HEK293 (cell line): Measurements from ENCODE around the gene VEZT.

Source experiments
- CTCF ChIA-PET: fragments of 350-600 bp; formaldehyde crosslinking; extraction: SDS; loops from one replicate; lab custom pipeline; 2021; ENCODE audit warnings: antibody characterized with exemption; lab: Yijun Ruan, JAX
- POLR2A ChIA-PET: fragments of 300-600 bp; formaldehyde crosslinking; extraction: SDS; loops from one replicate; lab custom pipeline; 2020; ENCODE audit warnings: antibody characterized with exemption, inconsistent platforms; lab: Yijun Ruan, JAX
- H3K27ac ChIP-seq: fragments of 200-500 bp; sonication (Bioruptor generic); 2 replicates; pipeline ENCODE4 v1.5.1; 2014; ENCODE audit warnings: low read depth, low read length, control low read depth, inconsistent platforms; ENCODE audit errors: extremely low read depth
- H3K36me3 ChIP-seq, 2 experiments: fragments of 200-500 bp in 1 of 2; sonication (Bioruptor generic) in 1 of 2; 1 replicate in 1 of 2; 2 replicates in 1 of 2; pipeline ENCODE4 v1.5.1; 2014 to 2017; ENCODE audit warnings: inconsistent platforms in 2 of 2, low read length in 2 of 2; ENCODE audit not compliant: control insufficient read depth in 2 of 2, insufficient read depth in 1 of 2
- H3K4me1 ChIP-seq: fragments of 200-500 bp; sonication (Bioruptor generic); 2 replicates; pipeline ENCODE4 v1.5.1; 2014; ENCODE audit warnings: mild to moderate bottlenecking, low read length, inconsistent platforms; ENCODE audit not compliant: control insufficient read depth, insufficient read depth
- H3K4me3 ChIP-seq: 2 replicates; pipeline ENCODE4 v1.5.1; 2011; ENCODE audit warnings: low read depth, mild to moderate bottlenecking, control low read depth, low read length, moderate library complexity
- H3K9me3 ChIP-seq: fragments of 200-500 bp; sonication (Bioruptor generic); 2 replicates; pipeline ENCODE4 v1.5.1; 2014; ENCODE audit warnings: low read depth, low read length, inconsistent platforms; ENCODE audit not compliant: control insufficient read depth, insufficient read depth
- HOXC10 ChIP-seq: sonication (generic); formaldehyde crosslinking; IDR thresholded peaks from 2 replicates; pipeline ENCODE4 v1.8.1; 2023; ENCODE audit warnings: mild to moderate bottlenecking, missing genetic modification reagents
- KLF10 ChIP-seq: fragments of 450-650 bp; IDR thresholded peaks from 2 replicates; pipeline ENCODE4 v1.5.1; 2018; ENCODE audit warnings: missing biosample characterization, mild to moderate bottlenecking, missing genetic modification characterization
- REPIN1 ChIP-seq: fragments of 450-650 bp; formaldehyde crosslinking; IDR thresholded peaks from 2 replicates; pipeline ENCODE4 v1.5.1; 2017; ENCODE audit warnings: missing biosample characterization, missing genetic modification characterization, low read depth
- TRIM28 ChIP-seq: IDR thresholded peaks from 2 replicates; pipeline ENCODE4 v1.6.1; 2011; ENCODE audit warnings: low read length, control low read depth, borderline replicate concordance
- ZFP3 ChIP-seq: fragments of 450-650 bp; formaldehyde crosslinking; IDR thresholded peaks from 2 replicates; pipeline ENCODE4 v1.5.1; 2016; ENCODE audit warnings: low read depth, missing biosample characterization, missing genetic modification characterization
- ZFP41 ChIP-seq: fragments of 450-650 bp; formaldehyde crosslinking; IDR thresholded peaks from 2 replicates; pipeline ENCODE4 v1.5.1; 2016; ENCODE audit warnings: missing biosample characterization, missing genetic modification characterization, borderline replicate concordance
- ZNF18 ChIP-seq: fragments of 450-650 bp; formaldehyde crosslinking; IDR thresholded peaks from 2 replicates; pipeline ENCODE4 v1.5.1; 2016; ENCODE audit warnings: missing biosample characterization, missing genetic modification characterization
- ZNF248 ChIP-seq: fragments of 450-650 bp; formaldehyde crosslinking; IDR thresholded peaks from 2 replicates; pipeline ENCODE4 v1.5.1; 2017; ENCODE audit warnings: missing biosample characterization, missing genetic modification characterization
- ZNF335 ChIP-seq: fragments of 450-650 bp; formaldehyde crosslinking; conservative IDR thresholded peaks from 2 replicates; pipeline ENCODE4 v1.5.1; 2016; ENCODE audit warnings: missing biosample characterization, missing genetic modification characterization
- ZNF354C ChIP-seq: fragments of 450-650 bp; formaldehyde crosslinking; IDR thresholded peaks from 2 replicates; pipeline ENCODE4 v1.5.1; 2016; ENCODE audit warnings: missing biosample characterization, missing genetic modification characterization, low read depth, borderline replicate concordance
- ZNF398 ChIP-seq: fragments of 450-650 bp; formaldehyde crosslinking; IDR thresholded peaks from 2 replicates; pipeline ENCODE4 v1.5.1; 2017; ENCODE audit warnings: missing biosample characterization, missing genetic modification characterization
- ZNF513 ChIP-seq: fragments of 450-650 bp; IDR thresholded peaks from 2 replicates; pipeline ENCODE4 v1.5.1; 2018; ENCODE audit warnings: missing biosample characterization, missing genetic modification characterization
- ZNF514 ChIP-seq: fragments of 450-650 bp; formaldehyde crosslinking; IDR thresholded peaks from 2 replicates; pipeline ENCODE4 v1.5.1; 2016; ENCODE audit warnings: missing biosample characterization, missing genetic modification characterization
- ZNF560 ChIP-seq: fragments of 450-650 bp; formaldehyde crosslinking; IDR thresholded peaks from 2 replicates; pipeline ENCODE4 v1.5.1; 2017; ENCODE audit warnings: missing biosample characterization, missing genetic modification characterization, borderline replicate concordance
- ZNF654 ChIP-seq: fragments of 450-650 bp; formaldehyde crosslinking; IDR thresholded peaks from 2 replicates; pipeline ENCODE4 v1.5.1; 2016; ENCODE audit warnings: low read depth, missing biosample characterization, missing genetic modification characterization
- ZNF768 ChIP-seq: fragments of 450-650 bp; formaldehyde crosslinking; IDR thresholded peaks from 2 replicates; pipeline ENCODE4 v1.5.1; 2018; ENCODE audit warnings: missing biosample characterization, mild to moderate bottlenecking, missing genetic modification characterization
- TF ChIP-seq, protein P1 (sequence below): fragments of 450-650 bp; formaldehyde crosslinking; IDR thresholded peaks from 2 replicates; pipeline ENCODE4 v1.5.1; 2016; ENCODE audit warnings: missing biosample characterization, missing genetic modification characterization
- TF ChIP-seq, protein P2 (sequence below): IDR thresholded peaks from 2 replicates; pipeline ENCODE4 v1.6.1; 2011; ENCODE audit warnings: mild to moderate bottlenecking, low read depth, low read length, borderline replicate concordance
- TF ChIP-seq, protein P3 (sequence below): fragments of 450-650 bp; formaldehyde crosslinking; IDR thresholded peaks from 2 replicates; pipeline ENCODE4 v1.5.1; 2016; ENCODE audit warnings: missing biosample characterization, missing genetic modification characterization, low read depth
- TF ChIP-seq, protein P4 (sequence below): fragments of 450-650 bp; formaldehyde crosslinking; IDR thresholded peaks from 2 replicates; pipeline ENCODE4 v1.5.1; 2017; ENCODE audit warnings: missing biosample characterization, missing genetic modification characterization

Gene VEZT

DNA sequence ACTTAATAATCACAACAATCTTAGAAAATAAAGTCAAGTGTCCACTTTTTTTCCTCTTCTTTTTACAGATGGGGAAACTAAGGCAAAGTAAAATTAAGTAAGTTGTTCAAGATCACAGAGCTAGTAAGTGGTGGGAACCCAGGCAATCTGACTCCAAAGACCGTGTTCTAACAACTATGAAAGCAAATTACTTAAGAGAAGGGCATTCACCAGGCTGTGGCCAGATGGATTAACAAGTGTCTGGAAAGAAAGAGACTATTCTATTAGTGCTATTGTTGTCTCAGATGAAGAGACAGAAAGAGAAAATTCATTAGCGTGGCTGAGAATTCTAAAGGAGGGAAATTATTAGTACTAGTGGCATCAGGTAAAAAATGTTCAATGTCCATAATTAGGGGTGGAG, 48.9 kb upstream of the VEZT start:
- Histone ChIP-seq H3K4me1 (peaks cover 4% of the 10 kb centered on the region; the same call in 1 of the 2 replicates), H3K27ac (no peak overlapping the region), H3K9me3 (no peaks in the 10 kb centered on the region), H3K36me3 (no peaks in the 10 kb centered on the region; a peak in 1 of 3 replicates), H3K4me3 (no peak overlapping the region)
- POLR2A ChIA-PET, result interaction anchor here (1.0 kb wide), 1 partner anchor 305 kb away, joined by 3 read pairs; the partner anchor contains the start of gene METAP2
- CTCF ChIA-PET, result interaction anchor here (0.6 kb wide), 1 partner anchor 1329 kb away, joined by 4 read pairs; no protein-coding TSS in a partner anchor
- TF ChIP-seq, protein P1, sequence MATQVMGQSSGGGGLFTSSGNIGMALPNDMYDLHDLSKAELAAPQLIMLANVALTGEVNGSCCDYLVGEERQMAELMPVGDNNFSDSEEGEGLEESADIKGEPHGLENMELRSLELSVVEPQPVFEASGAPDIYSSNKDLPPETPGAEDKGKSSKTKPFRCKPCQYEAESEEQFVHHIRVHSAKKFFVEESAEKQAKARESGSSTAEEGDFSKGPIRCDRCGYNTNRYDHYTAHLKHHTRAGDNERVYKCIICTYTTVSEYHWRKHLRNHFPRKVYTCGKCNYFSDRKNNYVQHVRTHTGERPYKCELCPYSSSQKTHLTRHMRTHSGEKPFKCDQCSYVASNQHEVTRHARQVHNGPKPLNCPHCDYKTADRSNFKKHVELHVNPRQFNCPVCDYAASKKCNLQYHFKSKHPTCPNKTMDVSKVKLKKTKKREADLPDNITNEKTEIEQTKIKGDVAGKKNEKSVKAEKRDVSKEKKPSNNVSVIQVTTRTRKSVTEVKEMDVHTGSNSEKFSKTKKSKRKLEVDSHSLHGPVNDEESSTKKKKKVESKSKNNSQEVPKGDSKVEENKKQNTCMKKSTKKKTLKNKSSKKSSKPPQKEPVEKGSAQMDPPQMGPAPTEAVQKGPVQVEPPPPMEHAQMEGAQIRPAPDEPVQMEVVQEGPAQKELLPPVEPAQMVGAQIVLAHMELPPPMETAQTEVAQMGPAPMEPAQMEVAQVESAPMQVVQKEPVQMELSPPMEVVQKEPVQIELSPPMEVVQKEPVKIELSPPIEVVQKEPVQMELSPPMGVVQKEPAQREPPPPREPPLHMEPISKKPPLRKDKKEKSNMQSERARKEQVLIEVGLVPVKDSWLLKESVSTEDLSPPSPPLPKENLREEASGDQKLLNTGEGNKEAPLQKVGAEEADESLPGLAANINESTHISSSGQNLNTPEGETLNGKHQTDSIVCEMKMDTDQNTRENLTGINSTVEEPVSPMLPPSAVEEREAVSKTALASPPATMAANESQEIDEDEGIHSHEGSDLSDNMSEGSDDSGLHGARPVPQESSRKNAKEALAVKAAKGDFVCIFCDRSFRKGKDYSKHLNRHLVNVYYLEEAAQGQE, result no peak
- no peak for TF ChIP-seq ZNF335 (tag by site-specific recombination)
- no peak for TF ChIP-seq ZNF18 (tag by site-specific recombination)
- no peak for TF ChIP-seq ZFP41 (tag by site-specific recombination)
- TF ChIP-seq ZNF398 (tag by site-specific recombination), result no peak
- TF ChIP-seq REPIN1 (tag by site-specific recombination), result no peak
- no peak for TF ChIP-seq ZNF560 (tag by site-specific recombination)
- TF ChIP-seq ZNF654 (tag by site-specific recombination), result no peak
- no peak for TF ChIP-seq ZNF514 (tag by site-specific recombination)
- no peak for TF ChIP-seq TRIM28
- no peak for TF ChIP-seq ZNF354C (tag by site-specific recombination)
- TF ChIP-seq, protein P2, sequence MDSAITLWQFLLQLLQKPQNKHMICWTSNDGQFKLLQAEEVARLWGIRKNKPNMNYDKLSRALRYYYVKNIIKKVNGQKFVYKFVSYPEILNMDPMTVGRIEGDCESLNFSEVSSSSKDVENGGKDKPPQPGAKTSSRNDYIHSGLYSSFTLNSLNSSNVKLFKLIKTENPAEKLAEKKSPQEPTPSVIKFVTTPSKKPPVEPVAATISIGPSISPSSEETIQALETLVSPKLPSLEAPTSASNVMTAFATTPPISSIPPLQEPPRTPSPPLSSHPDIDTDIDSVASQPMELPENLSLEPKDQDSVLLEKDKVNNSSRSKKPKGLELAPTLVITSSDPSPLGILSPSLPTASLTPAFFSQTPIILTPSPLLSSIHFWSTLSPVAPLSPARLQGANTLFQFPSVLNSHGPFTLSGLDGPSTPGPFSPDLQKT, result no peak
- TF ChIP-seq KLF10, result no peak
- TF ChIP-seq, protein P3, sequence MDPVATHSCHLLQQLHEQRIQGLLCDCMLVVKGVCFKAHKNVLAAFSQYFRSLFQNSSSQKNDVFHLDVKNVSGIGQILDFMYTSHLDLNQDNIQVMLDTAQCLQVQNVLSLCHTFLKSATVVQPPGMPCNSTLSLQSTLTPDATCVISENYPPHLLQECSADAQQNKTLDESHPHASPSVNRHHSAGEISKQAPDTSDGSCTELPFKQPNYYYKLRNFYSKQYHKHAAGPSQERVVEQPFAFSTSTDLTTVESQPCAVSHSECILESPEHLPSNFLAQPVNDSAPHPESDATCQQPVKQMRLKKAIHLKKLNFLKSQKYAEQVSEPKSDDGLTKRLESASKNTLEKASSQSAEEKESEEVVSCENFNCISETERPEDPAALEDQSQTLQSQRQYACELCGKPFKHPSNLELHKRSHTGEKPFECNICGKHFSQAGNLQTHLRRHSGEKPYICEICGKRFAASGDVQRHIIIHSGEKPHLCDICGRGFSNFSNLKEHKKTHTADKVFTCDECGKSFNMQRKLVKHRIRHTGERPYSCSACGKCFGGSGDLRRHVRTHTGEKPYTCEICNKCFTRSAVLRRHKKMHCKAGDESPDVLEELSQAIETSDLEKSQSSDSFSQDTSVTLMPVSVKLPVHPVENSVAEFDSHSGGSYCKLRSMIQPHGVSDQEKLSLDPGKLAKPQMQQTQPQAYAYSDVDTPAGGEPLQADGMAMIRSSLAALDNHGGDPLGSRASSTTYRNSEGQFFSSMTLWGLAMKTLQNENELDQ (tag by site-specific recombination), result no peak
- no peak for TF ChIP-seq HOXC10
- TF ChIP-seq, protein P4, sequence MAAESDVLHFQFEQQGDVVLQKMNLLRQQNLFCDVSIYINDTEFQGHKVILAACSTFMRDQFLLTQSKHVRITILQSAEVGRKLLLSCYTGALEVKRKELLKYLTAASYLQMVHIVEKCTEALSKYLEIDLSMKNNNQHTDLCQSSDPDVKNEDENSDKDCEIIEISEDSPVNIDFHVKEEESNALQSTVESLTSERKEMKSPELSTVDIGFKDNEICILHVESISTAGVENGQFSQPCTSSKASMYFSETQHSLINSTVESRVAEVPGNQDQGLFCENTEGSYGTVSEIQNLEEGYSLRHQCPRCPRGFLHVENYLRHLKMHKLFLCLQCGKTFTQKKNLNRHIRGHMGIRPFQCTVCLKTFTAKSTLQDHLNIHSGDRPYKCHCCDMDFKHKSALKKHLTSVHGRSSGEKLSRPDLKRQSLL, result no peak
- TF ChIP-seq ZFP3, result no peak
- TF ChIP-seq ZNF513 (tag by site-specific recombination), result no peak
- no peak for TF ChIP-seq ZNF248 (tag by site-specific recombination)
- TF ChIP-seq ZNF768 (tag by site-specific recombination), result no peak
